Stimulated activated CD4-positive, alpha-beta T cell treated with anti-CD3 and anti-CD28 coated beads, Interleukin-1b, Interleukin-23, amount 100 ng/mL, for 4 hours (primary cell): Measurements from ENCODE around the gene DENND2A.
"Not testable (repeated sequence)": the region's sequence is repeated elsewhere in the genome, so short reads cannot be mapped to it uniquely, and the experiment has no call there.

Experiments used
- DNase-seq, 2 donors: peaks; one replicate each; pipeline ENCODE4 v3.0.0-alpha.2; 2020; ENCODE audit warnings: low read depth in 2 of 2

The DENND2A gene, protein sequence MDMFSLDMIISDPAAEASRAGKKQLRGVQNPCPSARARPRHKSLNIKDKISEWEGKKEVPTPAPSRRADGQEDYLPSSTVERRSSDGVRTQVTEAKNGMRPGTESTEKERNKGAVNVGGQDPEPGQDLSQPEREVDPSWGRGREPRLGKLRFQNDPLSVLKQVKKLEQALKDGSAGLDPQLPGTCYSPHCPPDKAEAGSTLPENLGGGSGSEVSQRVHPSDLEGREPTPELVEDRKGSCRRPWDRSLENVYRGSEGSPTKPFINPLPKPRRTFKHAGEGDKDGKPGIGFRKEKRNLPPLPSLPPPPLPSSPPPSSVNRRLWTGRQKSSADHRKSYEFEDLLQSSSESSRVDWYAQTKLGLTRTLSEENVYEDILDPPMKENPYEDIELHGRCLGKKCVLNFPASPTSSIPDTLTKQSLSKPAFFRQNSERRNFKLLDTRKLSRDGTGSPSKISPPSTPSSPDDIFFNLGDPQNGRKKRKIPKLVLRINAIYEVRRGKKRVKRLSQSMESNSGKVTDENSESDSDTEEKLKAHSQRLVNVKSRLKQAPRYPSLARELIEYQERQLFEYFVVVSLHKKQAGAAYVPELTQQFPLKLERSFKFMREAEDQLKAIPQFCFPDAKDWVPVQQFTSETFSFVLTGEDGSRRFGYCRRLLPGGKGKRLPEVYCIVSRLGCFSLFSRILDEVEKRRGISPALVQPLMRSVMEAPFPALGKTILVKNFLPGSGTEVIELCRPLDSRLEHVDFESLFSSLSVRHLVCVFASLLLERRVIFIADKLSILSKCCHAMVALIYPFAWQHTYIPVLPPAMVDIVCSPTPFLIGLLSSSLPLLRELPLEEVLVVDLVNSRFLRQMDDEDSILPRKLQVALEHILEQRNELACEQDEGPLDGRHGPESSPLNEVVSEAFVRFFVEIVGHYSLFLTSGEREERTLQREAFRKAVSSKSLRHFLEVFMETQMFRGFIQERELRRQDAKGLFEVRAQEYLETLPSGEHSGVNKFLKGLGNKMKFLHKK

DNA sequence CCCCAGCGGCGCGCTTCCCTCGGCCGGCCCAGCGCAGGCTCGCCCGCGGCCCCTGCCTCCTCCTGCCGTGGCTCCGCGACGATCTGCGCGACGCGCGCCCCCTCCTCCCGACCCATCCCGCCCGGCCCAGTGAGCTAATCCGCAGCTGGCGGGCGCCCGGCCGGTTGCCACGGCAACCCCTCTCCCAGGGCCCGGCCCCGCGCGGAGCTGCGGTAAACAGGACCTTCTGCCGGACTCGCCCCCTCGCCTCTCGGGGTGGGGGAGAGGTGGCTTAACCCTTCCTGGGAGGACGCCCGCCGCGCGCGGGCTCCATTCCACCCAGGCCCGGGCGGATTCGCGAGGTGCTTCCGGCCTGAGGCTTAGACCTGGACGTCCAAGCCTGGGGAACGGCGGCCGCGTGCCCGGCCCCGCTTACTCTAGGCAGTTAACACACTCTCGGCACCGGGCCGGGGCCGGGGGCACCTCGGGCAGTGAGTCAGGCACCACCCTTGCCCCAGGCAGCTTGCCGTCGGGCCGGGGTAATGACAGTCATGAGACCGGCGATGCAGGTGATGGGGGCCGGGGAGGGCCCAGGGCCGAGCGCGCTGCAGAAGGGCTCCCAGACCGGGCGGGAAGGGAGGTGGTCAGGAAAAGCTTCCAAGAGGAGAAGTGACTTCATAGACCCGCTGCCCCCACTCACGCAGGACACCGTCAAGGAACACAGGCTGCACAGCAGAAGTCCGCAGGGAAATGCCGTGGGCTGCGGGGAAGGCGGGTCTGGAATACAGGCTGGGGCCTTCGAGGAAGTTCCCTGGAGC is at the start of gene DENND2A:
TSS of gene DENND2A (minus strand) at position 87 of the 797 bp plus-strand sequence. CDS start 38,416 bp downstream, outside the sequence.
- no peak for DNase-seq

DNA sequence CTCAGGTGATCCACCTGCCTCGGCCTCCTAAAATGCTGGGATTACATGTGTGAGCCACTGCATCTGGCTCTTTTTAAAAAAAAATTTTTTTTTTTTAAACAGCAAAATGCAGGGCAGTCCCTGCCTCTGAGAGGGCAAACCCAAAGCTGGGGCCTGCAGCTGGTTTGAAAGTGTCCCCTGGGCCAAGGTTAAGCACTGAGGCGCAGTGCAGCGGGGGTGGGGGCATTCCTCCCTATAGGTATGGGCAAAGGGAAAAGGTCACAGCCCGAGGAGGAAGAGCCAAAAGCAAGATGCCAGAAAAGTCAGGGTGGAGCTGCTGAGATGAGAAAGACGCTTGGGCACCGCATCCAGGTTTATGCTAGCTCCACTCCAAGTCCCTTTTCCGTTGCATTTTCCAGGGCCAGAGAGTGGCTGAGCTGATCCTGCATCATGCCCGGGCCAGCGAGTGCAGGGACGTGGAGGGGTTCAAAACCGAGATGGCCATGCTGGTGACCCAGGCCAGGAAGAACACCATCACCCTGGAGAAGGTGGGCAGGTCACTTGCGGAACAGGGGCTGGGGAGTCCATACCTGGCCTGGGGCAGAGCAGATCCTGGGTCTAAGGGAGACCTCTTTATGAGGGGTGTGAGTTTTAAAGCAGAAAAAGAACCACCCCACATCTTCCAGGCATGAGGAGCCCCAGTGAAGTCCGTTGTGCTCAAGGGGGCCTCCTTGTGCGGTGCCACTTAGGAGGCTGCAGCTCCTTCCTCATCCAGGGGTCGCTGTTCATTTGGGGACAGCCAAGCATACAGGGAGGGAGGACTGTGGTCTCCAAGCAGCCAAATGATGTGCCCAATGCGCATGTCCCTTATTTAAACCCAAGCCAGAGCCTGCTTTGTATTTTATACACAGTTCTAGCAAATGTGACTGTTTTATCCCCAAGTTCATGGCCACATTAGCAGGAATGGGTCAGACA is 48.9 kb upstream of the DENND2A start:
- no peak for DNase-seq

DNA sequence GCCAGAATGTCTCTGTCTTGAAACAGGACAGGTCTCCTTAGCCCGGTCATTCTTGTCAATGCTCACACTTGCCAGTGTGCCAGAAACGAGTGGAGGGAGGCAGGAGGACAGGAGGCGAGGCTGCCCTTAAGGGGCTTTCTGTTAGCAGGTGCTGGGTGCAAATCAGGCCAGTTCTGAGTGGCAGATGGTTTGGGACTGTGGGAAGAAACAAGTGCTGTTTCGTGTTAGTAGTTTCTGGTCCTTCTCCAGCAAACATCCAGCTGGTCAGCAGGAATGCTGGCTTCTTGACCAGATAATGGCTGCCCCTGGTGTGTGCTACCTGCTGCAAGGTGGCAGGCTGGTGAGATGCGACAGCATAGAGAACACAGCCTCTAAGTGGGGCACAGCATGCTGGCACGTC is 47.7 kb upstream of the DENND2A start:
- no peak for DNase-seq

DNA sequence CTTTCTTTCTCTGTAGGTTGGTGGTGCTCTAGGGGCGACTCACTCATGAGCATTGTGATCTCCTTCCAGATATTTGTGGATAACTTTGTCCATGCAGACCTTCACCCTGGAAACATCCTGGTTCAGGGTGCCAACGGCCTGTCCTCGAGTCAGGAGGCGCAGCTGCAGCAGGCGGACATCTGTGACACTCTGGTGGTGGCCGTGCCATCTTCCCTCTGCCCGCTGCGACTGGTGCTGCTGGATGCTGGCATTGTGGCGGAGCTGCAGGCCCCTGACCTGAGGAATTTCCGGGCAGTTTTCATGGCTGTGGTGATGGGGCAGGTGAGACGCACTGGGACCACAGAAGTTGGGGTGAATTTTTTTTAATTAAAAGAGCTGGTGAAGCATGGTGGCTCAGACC is 46.3 kb upstream of the DENND2A start:
- DNase-seq = no peak

DNA sequence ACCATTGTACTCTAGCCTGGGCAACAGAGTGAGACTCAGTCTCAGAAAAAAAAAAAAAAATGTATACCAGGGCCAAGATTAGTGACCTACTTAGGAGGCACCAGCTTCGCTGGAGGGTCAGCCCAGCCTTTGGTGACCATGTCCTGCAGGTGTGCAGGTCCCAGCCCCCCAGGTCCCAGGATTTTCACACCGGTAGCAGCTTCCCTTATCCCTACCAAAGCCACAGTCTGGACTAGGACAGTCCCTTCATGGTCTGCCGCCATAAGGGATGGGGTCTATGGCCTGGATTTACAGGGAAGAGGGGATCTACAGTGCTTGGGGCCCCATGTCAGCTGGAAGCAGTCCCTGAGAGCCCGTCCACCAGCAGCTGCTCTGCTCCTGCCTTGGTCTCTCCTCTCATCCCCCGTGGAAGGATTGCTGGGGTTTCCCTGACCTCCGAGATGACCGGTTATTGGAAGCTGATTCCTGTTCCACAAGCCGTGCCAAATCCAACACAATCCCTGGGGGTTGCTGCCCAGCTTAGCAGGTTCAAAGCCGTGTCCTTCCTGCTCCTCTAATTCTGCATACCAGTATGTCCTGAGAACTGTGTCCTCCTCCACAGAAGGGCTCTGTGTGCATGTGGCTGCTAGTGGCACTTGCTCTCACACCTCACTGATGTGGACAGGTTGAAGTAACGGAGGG is 44.9 kb upstream of the DENND2A start:
- DNase-seq = no peak

DNA sequence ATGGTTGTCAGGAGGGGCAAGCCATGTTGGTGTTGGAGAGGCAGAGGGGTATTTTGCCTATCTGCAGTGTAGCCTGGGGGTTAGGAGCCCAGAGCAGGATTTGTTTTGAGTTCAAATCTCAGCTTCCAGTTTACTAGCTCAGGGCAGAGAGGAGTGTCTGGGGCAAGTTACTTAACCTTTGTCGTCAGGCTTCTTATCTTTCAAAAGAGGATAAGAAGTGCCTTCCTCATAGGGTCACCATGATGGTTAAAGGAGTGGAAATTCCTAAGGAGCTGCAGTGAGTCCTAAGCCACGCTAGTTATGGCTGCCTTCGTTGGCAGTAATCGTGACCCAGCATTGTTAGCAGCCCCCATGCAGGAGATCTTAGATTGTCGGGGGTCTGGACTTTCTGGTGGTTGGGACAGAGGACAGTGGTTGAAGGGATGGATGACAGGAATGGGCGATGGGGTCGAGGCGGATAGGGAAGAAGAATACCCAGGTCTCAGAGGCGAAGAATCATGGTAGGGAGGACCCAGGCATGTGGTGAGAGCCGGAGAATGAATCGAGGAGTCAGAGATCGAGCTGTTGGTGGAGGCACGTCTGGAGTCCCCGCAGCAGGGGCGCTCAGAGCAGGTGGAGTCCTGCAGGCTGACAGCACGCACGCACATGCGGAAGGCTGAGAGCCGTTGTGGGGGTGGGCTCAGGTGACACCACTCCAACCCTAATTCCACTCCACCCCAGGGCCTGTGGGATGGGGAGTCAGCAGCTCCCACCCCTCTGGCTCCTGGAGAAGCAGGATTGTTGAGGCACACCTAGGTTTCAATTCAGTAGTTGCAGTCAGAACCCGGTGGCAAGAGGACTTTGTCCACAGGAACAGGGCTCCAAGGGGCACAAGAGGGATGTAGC is 43.7 kb upstream of the DENND2A start:
- DNase-seq = no peak

DNA sequence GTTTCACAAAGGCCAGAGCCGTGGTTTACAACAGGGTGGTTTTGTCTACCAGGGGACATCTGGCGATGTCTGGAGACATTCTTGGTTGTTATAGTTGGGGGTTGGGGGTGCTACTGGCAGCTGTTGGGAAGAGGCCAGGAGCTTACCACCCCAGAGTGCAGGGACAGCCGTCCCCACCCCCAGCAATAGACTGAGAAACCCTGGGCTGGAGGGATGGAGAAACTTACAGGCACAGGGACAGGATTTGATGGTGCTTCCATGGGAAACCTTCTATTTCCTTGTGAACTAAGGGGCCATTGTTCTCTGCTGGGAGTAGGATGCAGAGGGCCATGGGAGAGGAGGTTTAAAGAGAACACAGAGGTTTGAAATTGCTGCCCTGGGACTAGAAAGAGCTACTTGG is 43.0 kb upstream of the DENND2A start:
- no peak for DNase-seq

DNA sequence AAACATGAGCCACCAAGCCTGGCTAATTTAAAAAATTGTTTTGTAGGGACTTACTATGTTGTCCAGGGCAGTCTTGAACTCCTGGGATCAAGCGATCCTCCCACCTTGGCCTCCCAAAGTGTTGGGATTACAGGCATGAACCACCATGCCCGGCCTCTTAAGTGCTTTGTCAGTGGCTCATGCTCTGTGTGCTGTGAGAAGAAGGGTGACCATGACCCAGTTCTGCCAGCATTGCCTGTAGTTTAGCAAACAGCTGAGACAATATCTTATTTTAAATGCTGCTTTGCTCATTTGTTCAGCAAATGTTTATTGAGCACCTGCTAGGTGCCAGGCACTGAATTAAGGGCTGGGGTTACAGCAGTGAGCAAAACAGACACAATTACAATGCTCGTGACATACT is 41.2 kb upstream of the DENND2A start:
- DNase-seq = no peak

DNA sequence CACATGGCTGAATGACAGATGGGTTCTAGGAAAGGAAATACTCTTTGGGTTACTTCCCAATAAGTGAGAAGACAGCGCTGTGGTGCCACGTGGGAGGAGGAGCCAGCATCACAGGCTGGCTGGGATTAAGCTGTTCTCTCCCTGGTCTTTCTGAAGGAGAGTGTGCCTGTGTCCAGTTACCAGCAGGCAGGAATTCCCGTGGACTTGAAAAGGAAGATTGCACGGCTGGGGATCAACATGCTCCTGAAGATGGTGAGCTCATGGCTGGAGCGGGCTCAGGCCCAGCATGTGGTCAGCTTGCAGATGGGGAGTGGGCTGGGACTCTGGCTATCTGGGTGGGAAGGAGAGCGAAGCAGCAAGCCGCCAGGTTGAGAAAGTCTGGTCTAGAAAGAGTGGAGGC is 40.3 kb upstream of the DENND2A start:
- DNase-seq = no peak

DNA sequence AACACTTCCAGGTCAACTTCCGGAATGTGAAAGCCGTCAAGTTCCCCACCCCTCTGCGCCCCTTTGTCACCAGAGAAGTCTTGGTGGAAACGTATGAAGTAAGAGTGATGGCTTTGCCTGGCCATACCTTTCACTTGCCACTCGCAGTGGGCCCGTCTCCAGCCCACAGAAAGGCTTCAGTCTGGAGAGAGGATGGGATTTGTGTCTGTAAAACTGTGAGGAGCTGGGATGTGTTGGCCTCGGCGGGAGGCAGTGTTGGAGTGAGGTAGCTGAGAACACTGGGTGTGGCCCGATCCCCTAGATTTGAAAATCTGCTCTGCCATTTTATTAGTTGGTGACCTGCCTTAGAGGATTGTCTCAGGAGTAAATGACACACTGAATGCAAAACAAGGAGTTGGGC is 38.6 kb upstream of the DENND2A start:
- no peak for DNase-seq

DNA sequence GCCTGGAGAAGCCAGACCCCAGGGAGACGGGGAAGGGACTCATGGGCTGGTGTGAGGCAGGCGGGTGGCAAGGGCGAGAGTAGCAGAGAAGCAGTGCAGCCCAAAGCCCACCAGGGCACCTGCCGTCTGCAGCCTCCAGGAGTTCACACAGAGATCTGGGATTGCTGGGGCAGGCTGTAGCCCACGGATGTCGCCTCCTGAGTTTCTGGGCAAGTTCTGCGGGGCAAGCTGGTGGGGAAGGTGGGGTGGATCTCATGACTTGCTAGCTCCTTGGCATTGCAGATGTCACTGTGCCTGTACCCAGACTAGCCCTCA is 38.2 kb upstream of the DENND2A start:
- DNase-seq = no peak

DNA sequence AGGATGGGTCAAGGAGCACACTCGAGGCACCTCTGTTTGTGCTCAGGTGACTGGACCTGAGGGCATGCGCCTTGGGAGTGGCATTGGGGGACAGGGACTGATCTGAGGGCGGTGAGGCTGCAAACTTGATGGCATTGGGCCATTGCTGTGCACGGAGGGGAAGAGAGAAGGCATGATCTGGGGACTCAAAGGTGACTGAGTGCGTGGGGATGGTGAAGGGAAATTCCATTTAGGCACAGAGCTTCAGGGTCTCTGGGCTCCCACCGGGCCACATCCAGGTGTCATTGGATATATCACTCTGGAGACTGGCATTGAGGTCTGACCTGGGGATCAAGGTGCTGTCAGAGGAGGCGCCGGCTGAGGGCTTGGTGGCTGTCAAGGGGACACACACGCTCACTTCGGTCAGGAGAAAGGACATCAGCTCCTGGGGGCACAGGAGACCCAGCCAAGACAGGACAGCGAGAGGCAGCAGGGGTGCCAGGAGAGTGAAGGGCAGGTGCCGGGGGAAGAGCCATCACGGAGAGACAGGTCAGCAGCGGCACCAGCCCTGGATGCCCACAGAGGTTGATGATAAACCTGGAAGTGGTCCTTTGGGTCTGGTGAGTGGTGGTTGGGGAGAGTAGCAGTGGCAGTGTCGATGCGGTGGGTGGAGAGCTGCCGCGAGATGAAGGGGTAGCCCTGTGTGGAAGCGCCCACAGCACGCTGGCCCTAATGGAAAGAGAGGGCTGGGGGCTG is 37.6 kb upstream of the DENND2A start:
- DNase-seq = no peak

DNA sequence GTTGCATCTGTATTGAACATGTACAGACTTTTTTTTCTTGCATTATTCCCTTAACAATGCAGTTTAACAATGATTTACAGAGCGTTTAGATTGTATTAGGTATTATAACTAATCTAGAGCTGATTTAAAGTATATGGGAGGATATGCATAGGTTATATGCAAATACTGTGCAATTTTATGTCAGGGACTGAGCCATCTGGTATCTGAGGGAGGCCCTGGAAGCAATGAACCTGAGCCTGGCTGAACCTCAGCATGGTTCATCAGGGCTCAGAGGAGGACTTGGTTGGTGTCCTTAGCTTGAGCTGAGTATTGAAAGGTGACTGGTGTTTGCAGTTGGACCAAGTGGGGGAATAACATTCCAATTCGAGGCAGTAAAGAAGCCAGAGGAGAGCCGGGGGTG is 36.9 kb upstream of the DENND2A start:
- no peak for DNase-seq

DNA sequence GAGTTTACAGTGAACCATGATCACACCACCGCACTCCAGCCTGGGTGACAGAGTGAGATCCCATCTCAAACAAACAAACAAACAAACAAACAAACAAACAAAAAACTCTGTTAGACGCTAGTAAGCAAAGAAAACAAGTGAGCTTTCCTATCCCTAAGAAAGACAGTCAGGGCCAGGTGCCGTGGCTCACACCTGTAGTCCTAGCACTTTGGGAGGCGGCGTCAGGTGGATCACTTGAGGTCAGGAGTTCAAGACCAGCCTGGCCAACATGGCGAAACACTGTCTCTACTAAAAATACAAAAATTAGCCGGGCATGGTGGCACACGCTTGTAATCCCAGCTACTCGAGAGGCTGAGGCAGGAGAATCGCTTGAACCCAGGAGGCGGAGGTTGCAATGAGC is 36.3 kb upstream of the DENND2A start:
- not testable (repeated sequence) for DNase-seq

DNA sequence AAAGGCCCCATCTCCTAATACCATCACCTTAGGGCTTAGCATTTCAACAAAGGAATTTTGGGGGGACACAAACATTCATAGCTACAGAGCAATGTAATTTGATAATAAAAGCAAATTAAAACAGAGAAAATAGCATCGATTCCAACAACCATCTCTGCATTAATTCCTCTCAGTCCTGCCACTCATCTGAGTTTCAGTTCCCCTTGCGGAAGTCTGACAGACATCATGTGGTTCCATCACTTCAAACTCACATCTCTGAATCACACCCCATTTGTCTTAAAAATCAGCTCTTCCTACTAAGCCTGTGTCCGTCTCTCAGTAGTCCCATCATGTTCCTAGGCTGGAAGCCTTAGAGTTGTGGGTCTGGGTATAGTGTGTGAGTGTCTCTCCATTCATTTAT is 35.7 kb upstream of the DENND2A start:
- DNase-seq = no peak

DNA sequence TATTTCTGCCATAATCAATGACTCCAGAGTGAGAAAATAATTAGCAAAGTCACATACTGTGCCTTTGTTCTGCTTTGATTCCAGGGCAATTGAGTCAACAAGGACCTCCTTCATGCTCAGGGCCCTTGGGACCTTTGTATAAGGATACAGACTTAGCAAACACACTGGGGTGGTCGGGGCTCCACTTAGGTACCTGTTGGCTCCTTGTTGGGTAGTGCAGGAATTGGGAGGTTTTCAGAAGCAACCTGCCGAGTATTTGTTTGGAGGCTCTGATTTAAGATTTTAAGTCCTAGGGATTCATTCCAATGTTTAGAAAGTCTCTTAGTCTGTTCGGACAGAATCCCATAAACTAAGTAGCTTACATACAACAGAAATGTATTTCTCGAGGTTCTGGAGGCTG is 35.1 kb upstream of the DENND2A start:
- DNase-seq = no peak

DNA sequence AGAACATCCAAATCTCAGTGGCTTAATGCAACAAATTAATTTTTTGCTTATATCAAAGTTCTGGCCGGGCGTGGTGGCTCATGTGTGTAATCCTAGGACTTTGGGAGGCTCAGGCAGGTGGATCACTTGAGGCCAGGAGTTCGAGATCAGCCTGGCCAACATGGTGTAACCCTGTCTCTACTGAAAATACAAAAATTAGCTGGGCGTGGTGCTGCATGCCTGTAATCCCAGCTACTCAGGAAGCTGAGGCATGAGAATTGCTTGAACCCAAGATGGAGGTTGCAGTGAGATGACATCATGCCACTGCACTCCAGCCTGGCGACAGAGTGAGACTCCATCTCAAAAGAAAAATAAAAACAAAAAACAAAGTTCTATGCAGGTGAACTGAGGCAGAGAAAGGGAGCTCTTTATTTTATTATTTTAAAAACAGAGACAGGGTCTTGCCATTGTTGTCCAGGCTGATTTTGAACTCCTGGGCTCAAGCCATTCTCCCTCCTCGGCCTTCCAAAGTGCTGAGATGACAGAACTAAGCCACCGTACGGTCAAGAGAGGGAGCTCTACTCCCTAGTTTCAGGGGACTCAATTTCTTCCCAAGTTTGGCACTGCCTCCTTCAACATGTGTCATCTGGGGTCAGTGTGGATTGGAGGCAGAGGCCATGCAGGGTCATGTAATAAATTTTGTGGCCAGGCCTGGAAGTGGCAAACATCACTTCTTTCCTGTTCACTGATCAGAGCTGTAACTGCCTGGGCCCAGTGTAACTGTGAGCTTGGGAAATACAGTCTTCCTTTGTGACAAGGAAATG is 34.5 kb upstream of the DENND2A start:
- DNase-seq = no peak

DNA sequence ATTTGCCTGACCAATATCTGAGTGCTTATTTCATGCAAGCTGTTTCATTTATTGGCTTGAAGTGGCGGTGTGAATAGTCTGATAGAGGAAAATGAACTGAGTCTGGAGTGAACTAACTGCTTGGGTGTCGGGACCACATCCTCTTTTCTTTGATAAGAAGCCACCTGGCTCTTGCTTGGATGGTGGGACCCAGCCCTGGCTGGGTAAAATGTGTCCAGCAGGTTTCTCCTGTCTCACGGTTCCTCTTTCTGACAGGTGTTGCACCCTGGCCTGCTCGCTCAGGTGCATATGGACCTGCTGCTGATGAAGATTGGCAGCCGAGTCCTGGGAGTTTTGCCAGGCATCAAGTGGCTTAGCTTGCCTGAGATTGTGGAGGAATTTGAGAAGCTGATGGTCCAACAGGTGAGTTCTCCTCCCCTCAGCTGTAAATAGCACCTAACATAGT is 33.8 kb upstream of the DENND2A start:
- DNase-seq = no peak
